DND-41 (cell line): ENCODE measurements around the gene CDH2.

ENCODE experiments used
- CTCF ChIP-seq: IDR thresholded peaks from 2 replicates; pipeline ENCODE4 v1.5.1; 2012; ENCODE audit warnings: borderline replicate concordance, low read length, moderate library complexity, mild to moderate bottlenecking; ENCODE audit not compliant: poor library complexity, severe bottlenecking; ENCODE audit errors: extremely low read depth
- EZH2 ChIP-seq: IDR thresholded peaks from 3 replicates; pipeline ENCODE4 v1.6.1; 2012; ENCODE audit warnings: borderline replicate concordance, low read depth, mild to moderate bottlenecking, moderate library complexity, low read length, inconsistent platforms; ENCODE audit not compliant: severe bottlenecking

- TF ChIP-seq CTCF, result no peak
- no peak for TF ChIP-seq EZH2
Measured at GRCh38 chr18:28012336-28012735, 164.6 kb downstream of the CDH2 start.
